Small intestine (tissue), 4 donors: ENCODE measurements around the gene RNF186. TPM values are rescaled to one million over a fixed set of nuclear protein-coding genes. Genes with fewer than 3 reads are reported as not detected.

Experiments
- polyA plus RNA-seq, 4 donors: library from polyadenylated mRNA; stranded (reverse) in 3 of 4; unstranded in 1 of 4; fragments of 200-250 nt in 3 of 4; fragments of 120-200 nt in 1 of 4; gene quantifications; one replicate each; pipeline versions ENCODE4 v1.2.1 to v1.2.3, GENCODE V29; 2013
- donor health status: healthy with polysubstance abuse.
- donor health status: Bipolar disorder and iron deficiency.
- donor health status: healthy.

The RNF186 gene
- polyA plus RNA-seq, 4 donors: 41.8 to 257 (median 104) TPM

Other genes with a start within 250 kb of the RNF186 start
- 100 to 1,000 TPM in 3 of 4 donors, 10 to 100 TPM in 1; 60.6 to 503 (median 474) TPM for gene NBL1, start 171.0 kb downstream of the RNF186 start, polyA plus RNA-seq
- gene HTR6, start 150.4 kb downstream of the RNF186 start, polyA plus RNA-seq: under 1 TPM in 2 of 4 donors, not detected in 2; 0.01 to 0.03 TPM
- 10 to 100 TPM; 13.1 to 59.0 (median 37.0) TPM for gene TMCO4, start 15.4 kb downstream of the RNF186 start, polyA plus RNA-seq
- 10 to 100 TPM in 1 of 4 donors, 1 to 10 TPM in 3; 2.2 to 21.4 (median 3.1) TPM for gene OTUD3, start 67.1 kb upstream of the RNF186 start, polyA plus RNA-seq
- not detected for gene PLA2G2E, start 108.3 kb upstream of the RNF186 start, polyA plus RNA-seq
- 1,000 to 10,000 TPM in 1 of 4 donors, 100 to 1,000 TPM in 2, 10 to 100 TPM in 1; 83.6 to 1,925 (median 293) TPM for gene PLA2G2A, start 164.3 kb upstream of the RNF186 start, polyA plus RNA-seq